ENCODE measurements around the gene FANCL.
A peak's percentile ranks its signal among the peaks of the same experiment; 100 is the strongest.
"Not testable (repeated sequence)": the region's sequence is repeated elsewhere in the genome, so short reads cannot be mapped to it uniquely, and the experiment has no call there.

The FANCL gene

DNA sequence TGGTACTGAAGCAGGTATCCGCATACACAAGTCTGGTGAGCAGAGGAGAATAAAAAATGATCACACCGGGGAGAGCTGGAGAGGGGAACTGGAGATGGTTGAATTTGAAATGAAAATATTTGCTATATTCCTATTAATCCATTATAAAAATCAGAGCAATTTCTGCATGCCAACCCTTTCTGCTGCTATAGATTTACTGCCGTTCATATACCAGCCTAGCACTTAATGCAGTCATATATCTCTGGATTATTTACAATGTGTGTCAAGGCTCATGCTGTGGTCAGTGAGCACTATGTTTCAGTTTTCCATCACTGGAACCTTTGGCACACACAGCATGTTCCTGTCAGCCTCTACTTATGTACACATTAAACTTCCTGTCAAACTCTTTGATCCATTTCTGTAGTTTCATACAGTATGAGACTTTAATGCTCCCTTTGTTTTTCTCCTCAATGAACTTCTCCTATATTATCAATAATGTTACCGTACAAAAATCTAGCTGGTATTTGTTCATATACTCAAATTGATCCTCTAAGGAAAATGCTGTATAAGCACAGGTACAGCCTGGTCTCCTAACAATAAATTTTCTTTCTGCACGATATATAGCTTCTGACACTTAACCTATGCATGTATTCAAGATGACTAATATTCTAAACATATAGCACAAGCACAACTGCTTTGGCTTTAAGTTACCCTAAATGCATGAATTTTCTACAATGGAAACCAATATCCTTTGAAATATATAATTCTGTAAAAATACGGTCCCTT lies 36.7 kb downstream of the FANCL start:
- DNase-seq = no peak

DNA sequence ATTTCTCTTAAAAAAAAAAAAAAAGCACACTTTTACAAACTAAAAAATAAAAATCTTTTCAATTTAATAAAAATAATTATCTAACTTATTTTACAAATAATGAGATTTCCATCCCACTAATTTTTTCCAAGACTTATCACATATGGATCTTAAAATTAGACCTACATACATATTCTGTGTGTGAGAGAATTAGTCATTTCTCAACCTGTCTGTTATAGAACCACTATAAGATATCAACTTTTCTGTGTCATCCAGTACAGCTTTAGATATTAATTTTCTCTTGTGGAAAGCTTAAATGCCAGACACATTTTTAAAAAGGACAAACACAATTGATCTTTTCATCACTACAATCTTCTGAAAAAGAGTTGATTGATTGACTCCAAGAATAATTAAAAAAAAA lies 38.1 kb downstream of the FANCL start:
- no peak for DNase-seq

DNA sequence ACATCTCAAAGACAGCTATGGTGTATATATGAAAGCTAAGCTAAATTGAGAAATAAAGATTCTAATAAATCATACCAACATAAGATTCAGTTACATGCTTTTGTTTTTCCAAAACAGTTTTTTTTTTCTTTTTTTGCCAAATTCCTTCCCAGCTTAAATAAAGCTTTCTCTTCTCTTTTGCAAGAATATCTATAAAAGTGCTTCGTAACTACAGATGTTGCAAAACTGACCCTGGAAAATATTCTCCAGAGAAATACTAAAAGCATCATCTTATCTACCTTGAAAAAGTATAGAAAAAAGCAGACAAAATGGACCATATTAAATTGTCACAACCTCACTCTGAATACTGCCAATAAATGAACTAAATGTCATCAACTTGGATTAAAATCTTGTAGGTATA lies 38.7 kb downstream of the FANCL start:
- no peak for DNase-seq

DNA sequence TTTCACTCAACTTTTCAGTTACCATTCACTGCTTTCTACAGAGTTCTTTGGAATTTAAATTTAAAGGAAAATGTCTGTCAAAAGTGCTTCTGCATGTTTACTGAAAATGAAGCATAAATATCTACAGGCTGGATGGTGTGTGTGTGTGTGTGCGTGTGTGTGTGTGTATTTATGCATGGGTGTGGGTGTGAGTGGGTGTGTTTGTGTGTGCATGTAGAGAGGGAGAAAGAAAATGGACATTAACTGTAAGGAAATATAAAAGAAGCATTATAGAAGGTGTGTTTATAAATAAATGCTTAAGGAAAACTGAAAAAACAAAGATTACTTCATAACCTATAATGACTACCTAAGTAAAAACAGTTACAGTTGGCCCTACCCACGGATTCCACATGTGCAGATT lies 43.2 kb downstream of the FANCL start:
- DNase-seq = no peak

DNA sequence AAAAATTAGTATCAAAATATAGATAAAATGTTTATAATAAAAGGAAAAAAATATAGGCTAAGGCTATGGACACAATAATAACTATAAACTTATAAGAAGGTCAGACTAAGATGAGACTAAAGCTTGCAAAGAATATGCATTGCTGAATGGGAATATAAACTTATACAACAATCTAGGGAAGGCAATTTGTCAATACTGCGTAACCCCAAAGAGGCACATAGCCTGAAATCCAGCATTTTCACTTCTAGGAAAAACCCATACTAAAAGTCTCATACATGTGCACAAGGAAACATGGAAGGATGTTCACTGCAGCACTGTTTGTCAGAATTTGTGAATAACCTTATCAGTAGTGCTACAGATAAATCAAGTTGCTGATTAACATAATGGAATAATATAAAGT lies 45.5 kb downstream of the FANCL start:
- DNase-seq = no peak

DNA sequence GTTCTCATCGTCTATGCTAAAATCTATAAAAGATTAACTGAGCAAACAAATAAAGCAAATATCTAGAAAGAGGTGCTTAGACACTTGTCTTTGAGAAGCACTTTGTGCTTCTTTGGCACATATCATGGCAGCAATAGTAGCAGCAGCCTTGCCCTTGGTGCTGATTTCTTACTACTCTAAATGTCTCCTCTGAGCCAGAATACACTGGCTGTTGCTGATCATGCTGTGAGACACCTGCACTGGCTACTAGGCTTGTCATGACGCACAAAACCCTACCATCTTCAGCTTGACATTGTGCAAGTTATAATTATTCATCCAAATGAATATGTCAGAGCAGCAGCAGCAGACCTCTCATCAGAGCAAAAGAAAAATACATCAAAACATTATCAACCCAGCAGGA lies 46.7 kb downstream of the FANCL start:
- DNase-seq = no peak

DNA sequence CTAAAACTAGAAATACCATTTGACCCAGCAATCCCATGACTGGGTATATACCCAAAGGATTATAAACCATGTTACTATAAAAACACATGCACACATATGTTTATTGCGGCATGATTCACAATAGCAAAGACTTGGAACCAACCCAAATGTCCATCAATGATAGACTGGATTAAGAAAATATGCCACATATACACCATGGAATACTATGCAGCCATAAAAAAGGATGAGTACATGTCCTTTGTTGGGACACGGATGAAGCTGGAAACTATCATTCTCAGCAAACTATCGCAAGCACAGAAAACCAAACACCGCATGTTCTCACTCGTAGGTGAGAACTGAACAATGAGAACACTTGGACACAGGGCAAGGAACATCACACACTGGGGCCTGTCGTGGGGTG lies 54.1 kb downstream of the FANCL start:
- not testable (repeated sequence) for DNase-seq

DNA sequence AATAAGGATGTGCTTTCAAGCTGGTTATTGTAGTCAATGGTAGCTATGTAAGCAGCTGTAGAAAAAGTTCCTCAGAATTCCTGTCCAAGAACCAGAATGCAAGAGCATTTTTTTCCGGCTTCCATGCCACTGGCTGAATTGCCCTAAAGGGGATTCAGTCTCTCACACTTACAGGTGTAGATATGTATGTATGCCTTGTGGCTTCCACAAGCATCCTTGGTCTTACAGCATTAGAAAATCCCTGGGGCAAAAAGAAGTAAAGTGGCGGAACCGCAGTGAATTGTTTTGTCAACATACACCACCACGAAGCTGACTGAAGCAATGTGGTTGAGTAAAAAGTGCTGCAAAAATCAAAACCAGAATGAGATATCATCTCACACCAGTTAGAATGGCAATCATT lies 54.6 kb downstream of the FANCL start:
- DNase-seq = no peak

DNA sequence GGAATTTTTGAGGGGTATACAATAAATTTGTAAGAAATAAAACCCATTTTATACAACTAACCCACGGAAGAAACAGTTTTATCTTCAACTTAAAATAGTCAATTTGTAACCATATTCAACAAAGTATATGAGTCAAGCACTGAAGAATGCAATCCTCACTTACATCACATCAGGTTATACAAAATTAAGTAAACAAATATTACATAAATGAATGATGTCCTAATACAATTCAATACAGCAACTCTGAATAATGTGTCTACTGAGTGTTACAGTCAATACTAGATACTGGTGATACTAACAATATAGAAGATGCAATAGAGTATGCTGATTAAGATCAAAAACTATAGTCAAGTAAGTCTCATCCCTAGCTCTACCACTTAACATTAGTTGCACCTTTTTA lies 58.6 kb downstream of the FANCL start:
- no peak for DNase-seq

DNA sequence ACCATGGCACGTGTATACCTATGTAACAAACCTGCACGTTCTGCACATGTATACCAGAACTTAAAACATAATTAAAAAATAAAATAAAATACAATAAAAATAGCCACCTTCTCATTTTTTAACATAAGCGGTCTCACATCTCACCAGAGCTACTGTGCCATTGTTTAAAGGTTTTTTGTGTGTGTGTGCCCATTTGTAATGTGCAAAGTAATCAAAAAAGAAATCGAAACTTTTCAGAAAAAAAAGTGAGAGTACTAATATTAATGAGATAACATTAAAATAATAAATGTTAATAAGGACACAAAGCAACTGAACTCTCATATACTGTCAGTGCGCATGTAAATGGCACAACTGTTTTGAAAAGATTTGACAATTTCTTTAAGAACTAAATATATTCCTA lies 60.5 kb downstream of the FANCL start:
- DNase-seq = no peak

DNA sequence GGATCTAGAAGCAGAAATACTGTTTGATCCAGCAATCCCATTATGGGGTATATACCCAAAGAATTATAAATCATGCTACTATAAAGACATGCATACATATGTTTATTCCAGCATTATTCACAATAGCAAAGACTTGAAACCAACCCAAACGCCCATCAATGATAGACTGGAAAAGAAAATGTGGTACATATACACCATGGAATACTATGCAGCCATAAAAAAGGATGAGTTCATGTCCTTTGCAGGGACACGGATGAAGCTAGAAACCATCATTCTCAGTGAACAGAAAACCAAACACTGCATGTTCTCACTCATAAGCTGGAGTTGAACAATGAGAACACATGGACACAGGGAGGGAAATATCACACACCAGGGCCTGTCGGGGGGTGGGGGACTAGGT lies 61.0 kb downstream of the FANCL start:
- not testable (repeated sequence) for DNase-seq

DNA sequence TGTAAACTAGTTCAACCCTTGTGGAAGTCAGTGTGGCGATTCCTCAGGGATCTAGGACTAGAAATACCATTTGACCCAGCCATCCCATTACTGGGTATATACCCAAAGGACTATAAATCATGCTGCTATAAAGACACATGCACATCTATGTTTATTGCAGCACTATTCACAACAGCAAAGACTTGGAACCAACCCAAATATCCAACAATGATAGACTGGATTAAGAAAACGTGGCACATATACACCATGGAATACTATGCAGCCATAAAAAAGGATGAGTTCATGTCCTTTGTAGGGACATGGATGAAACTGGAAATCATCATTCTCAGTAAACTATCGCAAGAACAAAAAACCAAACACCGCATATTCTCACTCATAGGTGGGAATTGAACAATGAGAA lies 63.9 kb downstream of the FANCL start:
- not testable (repeated sequence) for DNase-seq

DNA sequence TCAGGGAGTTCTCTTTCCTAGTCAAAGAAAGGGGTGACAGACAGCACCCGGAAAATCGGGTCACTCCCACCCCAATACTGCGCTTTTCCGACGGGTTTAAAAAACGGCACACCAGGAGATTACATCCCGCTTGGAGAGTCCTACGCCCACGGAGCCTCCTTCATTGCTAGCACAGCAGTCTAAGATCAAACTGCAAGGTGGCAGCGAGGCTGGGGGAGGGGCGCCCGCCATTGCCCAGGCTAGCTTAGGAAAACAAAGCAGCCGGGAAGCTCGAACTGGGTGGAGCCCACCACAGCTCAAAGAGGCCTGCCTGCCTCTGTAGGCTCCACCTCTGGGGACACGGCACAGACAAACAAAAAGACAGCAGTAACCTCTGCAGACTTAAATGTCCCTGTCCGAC lies 69.3 kb downstream of the FANCL start:
- not testable (repeated sequence) for DNase-seq

DNA sequence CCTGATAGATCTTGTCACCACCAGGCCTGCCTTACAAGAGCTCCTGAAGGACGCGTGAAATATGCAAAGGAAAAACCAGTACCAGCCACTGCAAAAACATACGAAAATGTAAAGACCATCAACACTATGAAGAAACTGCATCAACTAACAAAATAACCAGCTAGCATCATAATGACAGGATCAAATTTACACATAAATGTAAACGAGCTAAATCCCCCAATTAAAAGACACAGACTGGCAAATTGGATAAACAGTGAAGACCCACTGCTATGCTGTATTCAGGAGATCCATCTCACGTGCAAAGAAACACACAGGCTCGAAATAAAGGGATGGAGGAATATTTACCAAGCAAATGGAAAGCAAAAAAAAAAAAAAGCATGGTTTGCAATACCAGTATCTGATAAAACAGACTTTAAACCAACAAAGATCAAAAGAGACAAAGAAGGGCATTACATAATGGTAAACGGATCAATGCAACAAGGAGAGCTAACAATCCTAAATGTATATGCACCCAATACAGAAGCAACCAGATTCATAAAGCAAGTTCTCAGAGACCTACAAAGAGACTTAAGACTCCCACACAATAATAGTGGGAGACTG lies 70.7 kb downstream of the FANCL start:
- not testable (repeated sequence) for DNase-seq

DNA sequence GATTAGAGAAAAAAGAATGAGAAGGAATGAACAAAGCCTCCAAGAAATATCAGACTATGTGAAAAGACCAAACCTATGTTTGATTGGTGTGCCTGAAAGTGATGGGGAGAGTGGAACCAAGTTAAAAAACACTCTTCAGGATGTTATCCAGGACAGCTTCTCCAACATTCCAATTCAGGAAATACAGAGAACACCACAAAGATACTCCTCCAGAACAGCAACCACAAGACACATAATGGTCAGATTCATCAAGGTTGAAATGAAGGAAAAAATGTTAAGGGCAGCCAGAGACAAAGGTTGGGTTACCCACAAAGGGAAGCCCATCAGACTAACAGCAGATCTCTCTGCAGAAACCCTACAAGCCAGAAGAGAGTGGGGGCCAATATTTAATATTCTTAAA lies 71.3 kb downstream of the FANCL start:
- DNase-seq = not testable (repeated sequence)

DNA sequence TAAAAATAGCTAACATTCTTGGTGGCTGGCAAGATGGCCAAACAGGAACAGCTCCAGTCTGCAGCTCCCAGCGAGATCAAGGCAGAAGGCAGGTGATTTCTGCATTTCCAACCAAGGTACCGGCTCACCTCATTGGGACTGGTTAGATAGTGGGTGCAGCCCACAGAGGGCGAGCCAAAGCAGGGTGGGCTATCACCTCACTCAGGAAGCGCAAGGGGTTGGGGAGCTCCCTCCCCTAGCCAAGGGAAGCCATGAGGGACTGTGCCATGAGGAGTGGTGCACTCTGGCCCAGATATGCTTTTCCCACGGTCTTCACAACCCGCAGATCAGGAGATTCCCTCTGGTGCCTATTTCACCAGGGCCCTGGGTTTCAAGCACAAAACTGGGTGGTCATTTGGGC lies 73.0 kb downstream of the FANCL start:
- not testable (repeated sequence) for DNase-seq

DNA sequence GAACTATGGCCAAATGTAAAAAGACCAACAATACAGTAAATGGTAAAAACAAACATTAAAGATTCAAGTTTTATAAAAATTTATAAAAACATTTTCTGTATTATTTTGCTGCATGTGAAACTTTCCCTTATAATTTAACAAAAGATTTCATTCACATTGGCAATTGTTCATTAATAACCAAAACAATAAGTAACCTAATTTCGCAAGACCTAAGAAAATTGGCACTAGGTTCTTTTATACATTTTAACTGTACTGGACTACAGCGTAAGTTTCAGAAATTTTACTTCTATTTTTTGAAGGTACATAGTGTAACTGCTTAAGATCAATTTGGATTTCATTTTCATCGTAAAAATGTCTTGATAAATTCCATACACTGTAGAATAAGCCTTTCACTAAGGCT lies 77.2 kb downstream of the FANCL start:
- DNase-seq = no peak

DNA sequence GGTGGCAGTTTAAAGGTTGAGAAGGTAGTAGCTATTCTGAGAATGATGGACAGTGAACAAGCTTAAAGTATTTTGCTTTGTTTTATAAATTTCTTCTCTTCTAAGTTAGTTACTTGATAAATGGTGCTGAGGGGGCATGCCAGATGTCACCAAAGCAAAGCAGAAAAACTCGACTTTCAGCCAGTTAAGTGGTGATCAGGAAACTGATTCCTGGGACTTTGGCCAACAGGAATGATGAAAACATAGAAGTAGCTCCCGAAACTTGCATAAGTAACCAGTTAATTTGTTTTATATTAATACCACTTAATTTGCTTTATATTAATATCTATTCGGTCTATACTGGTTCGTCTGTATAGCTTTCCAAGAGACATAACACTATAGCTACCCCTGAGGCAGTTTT lies 82.6 kb downstream of the FANCL start:
- no peak for DNase-seq

DNA sequence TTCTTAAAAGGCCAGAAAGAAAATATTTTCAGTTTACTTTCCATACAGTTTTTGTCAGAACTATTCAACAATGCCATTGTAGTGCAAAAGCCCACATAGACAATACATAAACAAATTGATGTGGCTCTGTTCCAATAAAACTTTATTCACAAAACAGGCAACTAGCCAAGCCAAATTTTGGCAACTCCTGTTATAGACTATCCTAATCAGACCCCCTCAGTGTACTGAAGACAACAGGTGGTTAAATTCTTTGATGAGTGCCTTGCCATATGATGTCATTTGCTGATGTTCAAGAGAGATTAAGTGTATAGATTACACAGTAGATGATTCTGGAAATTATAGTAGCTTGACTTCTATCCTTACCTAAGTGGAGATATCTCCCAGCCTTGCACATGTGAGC lies 83.4 kb downstream of the FANCL start:
- DNase-seq = no peak

DNA sequence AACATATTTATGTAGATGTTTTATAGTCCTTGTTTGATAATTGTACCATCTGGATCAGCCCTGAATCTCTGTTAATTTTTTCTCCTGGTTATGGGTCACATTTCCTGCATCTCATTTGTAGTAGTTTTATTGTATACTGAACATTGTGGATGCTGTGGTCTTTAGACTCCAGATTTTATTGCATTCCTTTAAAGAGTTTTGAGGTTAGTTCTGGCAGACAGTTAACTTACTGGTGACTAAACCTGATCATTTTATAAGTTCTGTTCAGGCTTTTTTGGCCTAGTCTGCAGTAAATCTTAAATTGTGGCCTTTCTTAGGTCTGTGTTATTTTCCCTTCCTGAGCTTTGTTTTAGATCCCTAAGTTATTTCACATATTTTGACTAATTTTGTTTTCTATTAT lies 84.3 kb downstream of the FANCL start:
- no peak for DNase-seq

DNA sequence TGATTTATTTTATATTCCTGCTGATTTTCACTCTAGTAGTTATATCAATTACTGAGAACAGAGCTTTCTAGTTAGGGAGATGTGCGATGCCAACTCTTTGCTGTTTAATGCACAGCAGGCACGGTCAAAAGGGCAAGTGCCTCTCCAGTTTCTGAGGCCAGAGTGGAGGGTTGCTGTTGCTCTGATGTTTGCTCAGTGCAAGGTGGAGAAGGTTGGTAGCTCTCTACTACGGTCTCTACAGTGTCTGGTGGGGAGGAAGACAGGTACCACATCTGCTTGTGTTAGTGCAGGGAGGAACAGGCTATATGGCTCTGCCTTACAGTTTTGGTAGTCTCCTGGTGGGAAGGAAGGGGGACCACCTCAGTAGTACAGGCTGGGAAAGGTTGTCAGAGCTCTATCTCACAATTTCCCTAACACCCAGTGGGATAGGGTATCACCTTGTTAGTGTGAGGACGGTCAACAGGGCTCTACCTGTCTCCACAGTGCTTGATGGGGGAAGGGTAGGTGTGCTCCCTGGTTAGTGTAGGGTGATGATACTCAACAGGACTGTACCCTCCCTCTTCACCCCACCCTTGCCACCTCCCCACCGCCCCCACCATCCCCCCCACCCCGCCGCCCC lies 85.9 kb downstream of the FANCL start:
- no peak for DNase-seq

DNA sequence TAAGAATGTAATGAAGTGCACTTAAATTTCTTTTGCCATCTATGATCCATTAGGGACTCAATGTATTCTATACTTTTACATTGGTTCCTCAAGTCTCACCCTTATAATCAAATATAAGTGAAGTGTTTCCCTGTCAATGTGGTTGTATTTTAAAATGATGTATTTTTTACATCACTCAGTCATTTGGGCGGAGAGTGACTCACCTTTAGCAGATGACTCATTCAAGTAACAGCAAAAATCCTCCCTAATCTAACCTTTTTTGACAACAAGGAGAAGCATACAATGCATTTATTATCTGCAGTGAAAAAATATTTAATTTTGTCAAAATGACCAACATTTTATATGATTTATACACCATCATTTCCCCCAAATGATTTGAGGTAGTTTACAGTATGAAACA lies 94.4 kb downstream of the FANCL start:
- DNase-seq = peak; percentile 46

DNA sequence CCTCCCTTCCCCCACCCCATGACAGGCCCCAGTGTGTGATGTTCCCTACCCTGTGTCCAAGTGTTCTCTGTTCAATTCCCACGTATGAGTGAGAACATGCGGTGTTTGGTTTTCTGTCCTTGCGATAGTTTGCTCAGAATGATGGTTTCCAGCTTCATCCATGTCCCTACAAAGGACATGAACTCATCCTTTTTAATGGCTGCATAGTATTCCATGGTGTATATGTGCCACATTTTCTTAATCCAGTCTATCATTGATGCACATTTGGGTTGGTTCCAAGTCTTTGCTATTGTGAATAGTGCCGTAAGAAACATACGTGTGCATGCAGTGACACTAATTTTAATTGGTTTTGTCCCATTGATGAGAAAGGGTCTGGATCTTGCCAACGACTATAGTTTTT lies 95.4 kb downstream of the FANCL start:
- not testable (repeated sequence) for DNase-seq

DNA sequence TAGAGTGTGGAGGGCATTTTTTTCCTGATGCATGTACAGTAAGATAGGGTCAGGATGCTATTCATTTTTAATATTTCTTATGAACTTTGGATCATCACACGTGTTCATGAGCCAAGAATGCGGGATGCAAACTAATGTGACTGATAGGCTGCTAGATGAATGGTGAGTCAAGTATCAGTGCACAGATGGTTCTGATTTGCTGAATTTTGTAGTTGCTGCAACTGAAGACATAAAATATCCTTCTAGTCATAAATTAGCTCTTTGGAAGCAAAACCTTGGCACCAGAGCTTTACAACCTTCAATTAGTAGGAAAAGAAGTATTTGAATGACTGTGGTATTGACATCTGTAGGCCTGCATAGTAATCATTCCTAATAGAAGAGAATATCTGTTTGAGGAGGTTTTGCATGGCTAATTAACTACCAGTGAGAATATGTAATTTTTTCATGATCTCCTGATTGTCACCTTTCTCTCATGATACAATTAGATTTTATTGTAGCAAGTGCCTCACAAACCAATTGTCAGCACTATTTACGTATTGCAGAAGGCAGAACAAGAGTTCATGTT lies 100.5 kb downstream of the FANCL start:
- no peak for DNase-seq
